GM19043 (cell line): ENCODE data around the gene FBXL17.

Source experiments
- ATAC-seq: cut with Tn5 transposase; IDR thresholded peaks from one replicate; pipeline ENCODE4 v1.9.1; 2021; ENCODE audit warnings: low read depth; ENCODE audit not compliant: unreplicated experiment

The FBXL17 gene

DNA sequence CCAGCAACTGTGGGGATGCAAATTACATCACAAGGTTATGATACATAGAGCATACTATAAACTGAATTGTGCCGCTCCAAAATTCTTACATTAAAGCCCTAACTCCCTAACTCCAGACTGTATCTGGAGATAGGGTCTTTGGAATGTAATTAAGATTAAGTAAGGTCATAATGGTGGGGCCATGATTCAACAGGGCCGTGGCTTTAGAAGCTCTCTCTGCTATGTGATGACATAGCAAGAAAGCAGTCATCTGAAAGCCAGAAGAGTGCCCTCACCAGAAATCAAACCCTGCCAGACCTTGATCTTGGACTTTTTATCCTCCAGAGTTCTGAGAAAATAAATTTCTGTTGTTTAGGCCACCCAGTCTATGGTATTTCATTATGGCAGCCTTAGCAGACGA, 123.9 kb downstream of the FBXL17 start:
- no peak for ATAC-seq

DNA sequence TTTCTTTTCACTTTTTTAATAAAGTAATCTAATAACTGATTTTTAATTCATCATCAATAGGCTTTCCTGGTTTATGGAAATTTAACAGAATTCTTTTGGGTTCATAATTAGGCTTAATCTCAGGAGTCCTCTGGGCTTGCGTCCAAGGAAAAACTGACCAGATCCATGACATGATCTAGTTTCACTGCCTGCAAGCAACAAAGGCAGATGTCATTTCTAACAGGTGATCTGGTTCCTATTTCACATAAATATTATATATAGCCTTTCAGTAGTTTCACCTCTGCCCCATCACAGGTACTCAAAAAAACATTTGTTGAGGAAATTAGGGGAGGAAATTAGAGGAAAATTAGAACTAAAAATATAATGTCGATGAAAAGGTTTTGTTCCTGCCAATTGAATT, 126.4 kb downstream of the FBXL17 start:
- ATAC-seq = no peak

DNA sequence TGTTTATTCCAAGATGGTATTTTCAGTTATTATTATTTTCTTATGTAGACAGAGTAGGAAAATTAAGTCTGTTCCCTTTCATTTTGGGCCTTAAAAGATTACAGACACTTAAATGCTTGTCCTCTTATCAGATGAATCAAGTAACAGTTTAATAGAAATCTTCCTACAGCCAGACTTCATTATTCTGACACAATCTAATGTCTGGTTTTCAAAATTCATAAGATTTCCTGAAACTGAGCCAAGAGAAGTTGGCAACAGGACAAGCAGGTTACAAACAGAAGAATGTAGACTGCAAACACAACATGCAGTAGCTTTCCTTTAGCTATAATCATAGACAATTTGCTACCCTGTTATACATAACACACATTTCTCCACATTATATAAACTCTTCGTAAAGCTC, 130.5 kb downstream of the FBXL17 start:
- ATAC-seq = no peak

DNA sequence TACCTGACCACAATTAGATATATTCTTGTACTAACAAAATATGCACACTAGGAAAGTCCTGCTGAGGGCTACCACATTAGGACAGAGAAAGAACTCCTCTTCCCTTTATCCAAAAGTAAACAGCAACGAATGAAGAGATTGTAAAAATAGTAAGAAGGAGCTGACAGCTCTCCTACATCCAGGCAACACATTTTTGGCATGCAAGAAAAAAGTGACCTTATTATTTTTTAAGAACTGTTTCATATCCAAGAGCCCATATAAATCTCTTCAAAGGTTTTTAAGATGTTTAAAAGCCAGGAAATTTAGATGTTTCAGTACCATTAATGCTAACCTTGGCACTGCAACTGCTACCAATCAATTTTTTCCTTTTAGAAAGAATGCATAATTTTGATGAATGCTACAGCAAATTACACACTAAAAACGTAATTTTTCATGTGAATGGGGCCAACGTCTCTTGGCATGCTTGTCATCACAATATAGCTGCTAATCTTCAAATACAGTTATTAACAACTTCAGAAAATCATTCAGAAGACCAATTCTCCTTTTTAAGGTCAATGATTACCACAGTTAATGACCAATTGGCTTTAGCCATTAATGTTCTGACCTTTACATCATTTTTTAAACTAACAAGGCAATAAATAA, 132.0 kb downstream of the FBXL17 start:
- no peak for ATAC-seq

DNA sequence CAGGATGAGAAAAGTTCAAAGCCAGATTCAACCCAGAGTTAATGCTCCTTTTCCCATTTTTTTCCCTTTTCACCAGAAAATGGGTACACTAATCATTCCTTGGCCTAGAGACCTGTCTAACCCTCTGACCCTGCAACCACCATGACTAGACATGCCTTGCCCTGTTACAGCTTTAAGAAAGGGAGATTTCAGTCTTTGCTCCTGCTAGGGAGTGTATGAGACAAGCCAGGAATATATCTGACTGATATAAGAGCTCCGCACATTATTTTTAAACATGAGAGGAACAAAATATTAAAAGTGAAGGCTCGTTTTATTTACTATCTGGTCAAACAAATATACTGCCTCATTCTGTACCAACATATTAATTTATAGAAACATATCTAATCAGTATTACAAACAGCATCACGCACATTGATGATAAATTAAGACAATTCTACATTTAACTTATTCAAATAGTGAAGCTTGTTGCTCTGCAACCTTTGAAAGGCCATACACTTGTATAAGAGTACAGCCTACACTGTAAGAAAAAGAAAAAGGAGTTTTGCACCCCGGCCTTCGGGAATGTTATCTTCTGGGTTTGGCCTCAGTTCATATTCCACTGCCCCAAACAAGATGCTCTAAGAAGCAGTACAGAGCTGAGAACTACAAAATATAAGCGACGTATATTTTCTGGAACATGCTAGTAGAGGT, 132.7 kb downstream of the FBXL17 start:
- ATAC-seq = no peak

DNA sequence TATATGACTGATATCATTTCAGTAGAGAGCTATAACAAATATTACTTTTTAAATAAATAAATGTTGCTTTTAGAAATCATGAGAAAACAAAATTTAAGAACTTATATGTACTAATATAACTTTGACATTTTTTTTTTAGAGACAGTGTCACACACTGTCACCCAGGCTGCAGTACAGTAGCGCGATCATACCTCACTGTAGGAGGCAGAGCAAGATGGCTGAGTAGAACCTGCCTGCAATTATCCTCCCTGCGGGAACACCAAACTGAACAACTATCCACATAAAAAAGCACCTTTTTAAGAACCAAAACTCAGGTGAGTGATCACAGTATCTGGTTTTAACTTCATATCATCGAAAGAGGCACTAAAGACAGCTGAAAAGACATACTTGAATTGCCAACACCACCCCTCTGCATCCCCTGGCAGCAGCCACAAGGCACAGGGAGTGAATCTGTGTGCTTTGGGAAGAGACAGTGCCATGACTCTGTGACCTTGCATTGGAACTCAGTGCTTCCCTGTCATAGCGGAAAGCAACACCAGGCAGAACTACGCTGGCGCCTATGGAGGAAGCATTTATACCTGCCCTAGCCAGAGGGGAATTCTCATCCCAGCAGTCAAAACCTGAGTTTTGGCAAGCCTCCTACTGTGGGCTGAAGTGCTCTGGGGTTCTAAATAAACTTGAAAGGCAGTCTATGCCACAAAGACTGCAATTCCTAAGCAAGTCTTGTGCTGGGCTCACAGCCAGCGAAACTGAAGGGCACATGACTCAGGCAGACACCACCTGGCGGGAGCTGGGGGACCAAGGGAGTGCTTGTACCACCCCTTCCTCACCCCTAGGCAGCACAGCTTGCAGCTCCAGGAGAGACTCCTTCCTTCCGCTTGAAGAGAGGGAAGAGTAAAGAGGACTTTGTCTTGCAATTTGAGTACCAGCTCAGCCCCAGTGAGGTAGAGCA, 142.7 kb downstream of the FBXL17 start:
- no peak for ATAC-seq

DNA sequence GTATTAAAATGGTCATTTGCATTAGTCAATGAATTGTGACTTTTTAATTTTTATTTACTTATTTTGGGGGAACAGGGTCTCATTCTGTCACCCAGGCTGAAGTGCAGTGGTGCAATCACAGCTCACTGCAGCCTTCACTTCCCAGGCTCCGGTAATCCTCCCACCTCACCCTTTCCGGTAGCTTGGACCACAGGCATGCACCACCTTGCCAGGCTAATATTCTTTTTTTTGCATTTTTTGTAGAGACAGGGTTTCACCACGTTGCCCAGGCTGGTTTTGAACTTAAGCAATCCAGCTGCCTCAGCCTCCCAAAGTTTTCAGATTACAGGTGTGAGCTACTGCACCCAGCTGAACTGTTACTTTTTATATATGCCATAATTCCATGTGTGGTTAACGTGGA, 143.4 kb downstream of the FBXL17 start:
- ATAC-seq = no peak

DNA sequence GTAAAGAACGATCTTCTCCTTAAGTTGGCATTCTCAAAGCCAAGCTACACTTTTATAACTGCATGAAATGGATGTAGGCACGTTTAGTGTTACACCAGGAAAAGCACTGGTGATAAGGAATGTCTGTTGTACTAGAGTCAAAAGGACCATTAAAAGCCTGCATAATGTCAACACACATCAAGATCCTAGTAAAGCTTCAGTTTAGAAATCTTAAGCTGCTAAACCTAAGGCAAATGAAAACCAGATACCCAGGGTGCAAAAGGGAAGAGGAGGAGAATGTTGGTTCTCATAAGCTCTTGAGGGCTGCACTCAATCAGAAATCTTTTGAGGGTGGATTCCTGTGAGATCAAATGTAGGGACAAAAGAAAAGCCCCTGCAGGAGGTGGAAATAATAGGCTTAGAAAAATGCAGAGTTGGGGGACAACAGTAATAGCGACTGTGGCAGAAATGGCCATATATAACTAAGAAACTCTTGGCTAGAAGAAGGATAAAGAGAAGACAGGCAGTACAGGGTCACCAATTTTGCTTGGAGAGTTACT, 148.2 kb downstream of the FBXL17 start:
- ATAC-seq = no peak

DNA sequence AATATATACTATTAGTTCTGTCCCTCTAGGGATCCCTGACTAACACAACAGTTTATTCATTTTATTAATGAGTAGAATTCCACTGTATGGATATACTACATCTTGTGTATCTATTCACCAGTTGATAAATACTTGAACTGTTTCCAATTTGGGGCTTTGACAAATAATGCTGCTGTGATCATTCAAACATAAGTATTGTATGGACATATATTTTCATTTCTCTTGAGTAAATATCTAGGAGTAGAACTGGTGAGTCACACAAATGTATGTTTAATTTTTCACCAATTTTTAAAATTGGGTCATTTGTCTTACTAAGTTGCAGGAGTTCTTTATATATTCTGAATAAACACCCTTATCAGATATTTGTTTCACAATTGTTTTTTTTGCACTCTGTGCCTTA, 149.1 kb downstream of the FBXL17 start:
- ATAC-seq = no peak

DNA sequence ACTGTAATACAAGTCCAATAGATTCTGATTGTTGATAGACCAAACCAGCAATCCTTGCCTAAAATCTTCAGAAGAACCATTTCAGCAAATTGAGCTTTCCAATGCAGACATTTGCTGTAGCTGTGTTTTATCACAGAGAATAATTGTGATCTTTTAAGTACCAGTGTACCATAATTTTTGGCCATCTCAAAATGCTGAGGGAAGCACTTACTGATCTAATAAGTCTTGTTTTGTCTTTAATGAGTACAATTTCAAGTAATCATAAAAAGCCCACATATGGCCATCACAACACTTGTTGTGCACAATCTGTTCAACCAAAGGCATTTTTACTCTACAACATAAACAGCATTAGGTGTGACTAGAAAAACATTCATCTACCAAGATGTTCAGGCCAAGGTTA, 159.9 kb downstream of the FBXL17 start:
- ATAC-seq = no peak

DNA sequence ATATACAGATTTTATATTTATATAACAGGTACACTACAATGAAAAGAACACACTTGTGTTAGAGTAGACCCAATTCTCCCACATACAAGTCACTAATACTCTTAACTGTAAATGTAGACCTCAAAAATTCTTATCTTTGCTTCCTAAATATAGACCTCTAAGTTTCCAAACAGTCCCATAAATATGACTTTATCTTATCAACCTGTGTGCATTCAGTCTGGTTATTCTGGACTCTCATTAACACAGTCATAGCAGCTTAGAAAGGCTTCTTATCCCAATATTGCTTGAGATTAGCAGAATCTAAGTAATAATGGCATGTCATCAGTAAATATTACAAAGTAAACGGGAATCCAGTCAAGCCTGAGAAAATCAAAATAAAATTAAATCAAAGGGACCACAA, 161.1 kb downstream of the FBXL17 start:
- ATAC-seq = no peak

DNA sequence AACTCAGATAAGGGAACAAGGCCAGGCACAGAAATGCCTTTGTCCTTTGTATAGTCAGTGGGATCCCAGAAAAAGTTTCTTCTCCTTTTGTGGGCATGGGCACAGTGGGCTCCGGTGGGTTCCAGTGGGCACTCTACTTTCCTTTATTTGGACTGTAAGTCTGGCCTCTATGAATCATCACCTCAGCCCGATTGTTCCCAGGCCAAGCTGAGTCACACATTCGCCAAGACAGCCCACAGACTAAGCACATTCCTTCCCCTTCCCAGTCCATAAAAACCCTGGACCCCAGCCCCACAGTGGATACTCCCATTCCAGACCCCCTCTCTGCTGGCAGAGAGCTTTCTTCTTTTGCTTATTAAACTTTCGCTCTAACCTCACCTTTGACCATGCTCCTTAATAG, 165.0 kb downstream of the FBXL17 start:
- ATAC-seq = no peak

DNA sequence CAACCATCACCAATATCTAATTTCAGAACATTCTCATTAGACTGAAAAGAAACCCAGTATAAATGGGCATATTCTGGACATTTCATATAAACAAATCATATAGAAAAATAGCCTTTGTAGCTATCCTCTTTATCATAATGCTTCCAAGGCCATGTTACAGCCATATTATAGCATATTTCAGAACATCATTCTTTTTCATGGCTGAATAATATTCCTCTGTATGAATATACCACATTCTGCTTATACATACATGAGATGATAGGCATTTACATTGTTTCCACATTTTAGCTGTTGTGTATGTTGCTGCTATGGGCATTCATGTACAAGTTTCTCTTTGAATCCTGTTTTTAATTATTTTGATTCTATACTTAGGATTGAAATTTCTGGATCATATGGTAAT, 167.0 kb downstream of the FBXL17 start:
- ATAC-seq = no peak

DNA sequence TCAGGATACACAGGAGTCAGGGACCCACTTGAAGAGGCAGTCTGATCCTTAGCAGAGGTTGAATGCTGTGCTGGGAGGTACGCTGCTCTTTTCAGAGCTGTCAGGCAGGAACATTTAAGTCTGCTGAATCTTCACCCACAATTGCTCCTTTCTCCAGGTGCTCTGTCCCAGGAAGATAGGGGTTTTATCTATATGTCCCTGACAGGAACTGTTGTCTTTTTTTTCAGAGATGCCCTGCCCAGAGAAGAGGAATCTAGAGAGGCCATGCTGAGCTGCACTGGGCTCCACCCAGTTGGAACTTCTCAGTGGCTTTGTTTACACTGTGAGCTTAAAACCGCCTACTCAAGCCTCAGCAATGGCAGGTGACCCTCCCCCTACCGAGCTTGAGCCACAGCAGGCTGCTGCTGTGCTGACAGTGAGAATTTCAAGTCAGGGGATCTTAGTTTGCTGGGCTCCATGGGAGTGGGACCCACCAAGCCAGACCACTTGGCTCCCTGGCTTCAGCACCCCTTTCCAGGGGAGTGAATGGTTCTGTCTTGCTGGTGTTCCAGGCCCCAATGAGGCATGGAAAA, 169.0 kb downstream of the FBXL17 start:
- no peak for ATAC-seq

DNA sequence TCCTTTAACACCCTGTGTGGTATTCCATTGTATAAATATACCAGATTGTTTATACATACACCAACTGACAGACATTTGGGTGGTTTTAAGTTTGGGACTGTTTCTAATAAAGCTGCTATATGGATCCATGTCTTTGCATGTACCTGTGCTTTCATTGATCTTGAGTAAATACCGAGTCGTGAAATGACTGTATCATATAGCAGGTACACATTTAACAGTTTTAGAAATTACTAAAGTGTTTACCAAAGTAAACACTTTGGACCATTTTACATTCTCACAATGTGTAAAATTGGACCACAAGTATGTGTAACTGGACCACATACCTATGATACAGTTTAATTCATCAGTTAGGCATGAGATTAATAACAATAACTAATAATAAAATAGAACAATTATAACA, 175.2 kb downstream of the FBXL17 start:
- no peak for ATAC-seq

DNA sequence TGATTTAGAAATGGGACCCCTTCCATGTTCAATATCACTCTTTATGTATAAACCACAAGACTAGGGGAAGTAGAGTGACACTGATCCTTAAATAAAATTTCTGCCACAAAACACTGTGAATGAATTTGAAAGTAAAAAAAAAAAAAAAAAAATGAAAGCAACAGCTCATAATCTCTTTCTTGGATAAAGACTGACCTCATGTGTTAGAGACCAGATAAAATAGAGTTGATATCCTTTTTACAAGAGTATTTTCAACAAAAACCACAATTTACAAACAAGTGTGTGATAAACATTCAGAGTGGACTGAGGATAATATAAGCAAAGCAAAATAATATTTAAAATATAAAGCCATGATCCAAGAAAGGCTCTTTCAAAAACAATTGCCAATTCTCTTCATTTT, 180.2 kb downstream of the FBXL17 start:
- ATAC-seq = no peak

DNA sequence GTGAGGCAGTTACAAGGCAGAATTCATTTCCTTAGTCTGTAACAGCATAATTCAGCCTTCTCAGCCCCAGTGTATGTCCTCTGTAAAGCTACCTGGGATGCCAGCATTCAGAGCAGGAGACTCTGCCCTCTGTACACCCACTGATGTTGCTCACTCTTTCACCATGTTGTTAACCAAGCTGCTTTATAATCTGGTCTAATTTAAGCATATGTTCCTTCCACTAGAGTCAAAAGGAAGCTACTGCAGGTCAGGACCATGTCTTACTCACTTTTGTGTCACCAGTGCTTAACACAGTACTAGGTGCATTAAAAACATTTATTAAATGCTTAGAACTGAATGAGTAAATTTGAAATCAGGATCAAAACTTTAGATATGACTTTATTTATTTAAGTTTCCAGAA, 185.6 kb downstream of the FBXL17 start:
- no peak for ATAC-seq

DNA sequence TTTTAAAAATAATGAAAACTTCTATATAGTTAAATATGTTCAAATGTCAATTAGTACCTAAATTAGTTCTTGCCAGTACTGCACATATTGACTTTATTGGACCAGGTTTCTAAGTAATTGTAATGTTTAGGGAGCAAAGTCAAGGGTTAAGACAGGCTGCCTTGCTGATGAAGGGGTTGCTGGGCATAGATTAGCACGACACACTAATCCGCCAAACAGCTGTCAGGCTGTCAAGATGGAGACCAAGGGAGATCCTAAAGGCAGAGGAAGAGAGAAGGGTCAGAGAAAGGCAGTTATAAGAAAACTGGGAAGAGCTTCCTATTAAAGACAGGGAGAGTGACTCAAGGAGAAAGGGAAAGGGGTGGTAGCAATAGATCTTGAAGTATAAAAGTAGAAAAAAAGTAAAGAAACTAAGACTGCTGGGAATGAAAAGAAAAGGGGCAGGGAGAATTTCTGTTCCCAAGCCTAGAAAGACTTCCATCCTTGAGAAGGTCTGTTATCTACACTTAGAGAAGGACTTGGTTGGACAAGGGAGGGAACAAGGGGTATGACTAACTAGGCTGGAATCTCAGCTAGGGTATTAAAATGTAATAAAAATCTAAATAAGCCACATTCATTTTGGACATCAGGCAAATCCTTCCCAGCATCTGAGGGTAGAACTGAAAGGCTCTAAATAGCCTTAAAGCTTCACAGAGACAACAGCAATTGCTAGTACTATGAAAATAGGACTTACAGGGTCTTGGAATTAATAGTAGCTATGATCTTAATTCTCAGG, 188.7 kb downstream of the FBXL17 start:
- no peak for ATAC-seq

DNA sequence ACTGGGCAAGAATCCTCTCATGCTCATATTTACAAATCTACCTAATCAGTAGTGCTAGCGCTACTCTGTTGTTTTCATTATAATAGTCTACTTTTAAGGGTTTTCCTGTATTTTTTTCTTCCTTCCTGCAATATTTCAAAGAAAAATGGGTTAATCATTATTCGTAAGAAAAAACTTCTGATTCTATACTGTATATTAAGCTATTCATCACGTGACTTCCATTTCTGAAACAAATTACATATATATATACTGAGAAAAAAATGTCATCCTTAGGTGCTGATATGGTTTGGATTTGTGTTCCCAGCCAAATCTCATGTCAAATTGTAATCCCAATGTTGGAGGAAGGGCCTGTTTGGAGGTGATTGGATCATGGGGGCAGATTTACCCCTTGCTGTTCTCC, 197.0 kb downstream of the FBXL17 start:
- no peak for ATAC-seq

DNA sequence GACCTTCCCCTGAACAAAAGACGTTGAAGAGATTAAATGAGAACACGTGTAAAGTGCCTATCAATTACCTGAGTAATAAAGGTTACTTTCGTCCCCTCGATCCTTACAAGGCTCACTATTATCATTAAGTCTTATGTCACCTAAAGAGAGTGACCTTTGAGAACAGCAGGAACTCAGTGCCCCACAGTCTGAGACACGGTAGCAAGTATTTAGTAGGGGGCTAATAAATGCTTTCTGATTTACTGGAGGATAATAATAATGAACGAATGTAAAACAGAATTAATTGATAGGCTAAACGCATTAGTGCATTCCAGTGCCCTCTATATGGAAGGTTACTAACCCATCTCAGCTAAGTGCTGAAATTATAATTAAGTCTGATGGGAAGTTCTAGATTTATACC, 199.9 kb downstream of the FBXL17 start:
- ATAC-seq = no peak
